Right atrium auricular region (tissue), 2 donors: Measurements from ENCODE around the gene WDR70. TPM values are rescaled to one million over a fixed set of nuclear protein-coding genes. Genes with fewer than 3 reads are reported as not detected.
"Not testable (repeated sequence)": the region's sequence is repeated elsewhere in the genome, so short reads cannot be mapped to it uniquely, and the experiment has no call there.

Source experiments
- DNase-seq: peaks from one replicate; pipeline ENCODE4 v3.0.0-alpha.2; 2019; ENCODE audit warnings: low spot score
- H3K27ac ChIP-seq, 2 donors: fragments of 200-600 bp; sonication (generic); 1 replicate in 1 of 2; 2 replicates in 1 of 2; pipeline ENCODE4 v1.5.1; 2016 to 2019
- H3K27me3 ChIP-seq, 2 donors: fragments of 200-600 bp; sonication (generic); one replicate each; pipeline versions ENCODE4 v1.5.1 to v1.6.0; 2017 to 2019
- H3K36me3 ChIP-seq: fragments of 200-600 bp; sonication (generic); one replicate; pipeline ENCODE4 v1.5.1; 2016
- H3K4me1 ChIP-seq, 2 donors: fragments of 200-600 bp; sonication (generic); one replicate each; pipeline versions ENCODE4 v1.5.1 to v1.6.0; 2017 to 2019
- H3K4me3 ChIP-seq, 2 donors: fragments of 200-600 bp; sonication (generic); 1 replicate in 1 of 2; 2 replicates in 1 of 2; pipeline ENCODE4 v1.5.1; 2017 to 2019; ENCODE audit warnings: mild to moderate bottlenecking in 1 of 2, moderate library complexity in 1 of 2
- H3K9me3 ChIP-seq, 2 donors: fragments of 200-600 bp; sonication (generic); one replicate each; pipeline ENCODE4 v1.5.1; 2019
- total RNA-seq, 2 donors: library from RNA; depleted of rRNA; stranded (reverse); fragments of >200 nt; gene quantifications; one replicate each; pipeline ENCODE4 v1.1.0, GENCODE V29; 2016
- TF ChIP-seq, protein P1 (sequence below), 2 donors: fragments of 200-600 bp; sonication (generic); IDR thresholded peaks; one replicate each; pipeline ENCODE4 v1.5.1; 2019; ENCODE audit warnings: antibody characterized with exemption in 2 of 2

WDR70 gene
- total RNA-seq, 2 donors from 2014 or later = 8.2 to 12.2 TPM

DNA sequence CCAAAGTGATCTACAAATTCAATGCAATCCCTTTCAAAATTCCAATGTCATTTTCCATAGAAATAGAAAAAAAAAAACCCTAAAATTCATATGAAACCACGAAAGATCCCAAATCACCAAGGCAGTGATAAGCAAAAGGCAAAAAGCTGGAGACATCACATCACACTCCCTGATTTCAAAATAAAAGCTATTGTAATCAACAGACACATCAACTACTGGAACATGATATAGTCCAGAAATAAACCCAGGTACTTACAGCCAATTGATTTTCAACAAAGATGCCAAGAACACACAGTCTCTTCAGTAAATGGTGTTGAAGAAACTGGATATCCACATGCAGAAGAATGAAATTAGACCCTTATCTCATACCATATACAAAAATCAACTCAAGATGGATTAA is 224.0 kb downstream of the WDR70 start:
- Histone ChIP-seq H3K36me3 (no peaks in the 10 kb centered on the region), H3K27me3 (no peaks in the 10 kb centered on the region), H3K27ac (no peak overlapping the region), H3K9me3 (peaks cover 0 to 9% of the 10 kb centered on the region in 2 donors), H3K4me3 (no peak overlapping the region), H3K4me1 (no peaks in the 10 kb centered on the region)
- no peak for DNase-seq
- TF ChIP-seq, protein P1, sequence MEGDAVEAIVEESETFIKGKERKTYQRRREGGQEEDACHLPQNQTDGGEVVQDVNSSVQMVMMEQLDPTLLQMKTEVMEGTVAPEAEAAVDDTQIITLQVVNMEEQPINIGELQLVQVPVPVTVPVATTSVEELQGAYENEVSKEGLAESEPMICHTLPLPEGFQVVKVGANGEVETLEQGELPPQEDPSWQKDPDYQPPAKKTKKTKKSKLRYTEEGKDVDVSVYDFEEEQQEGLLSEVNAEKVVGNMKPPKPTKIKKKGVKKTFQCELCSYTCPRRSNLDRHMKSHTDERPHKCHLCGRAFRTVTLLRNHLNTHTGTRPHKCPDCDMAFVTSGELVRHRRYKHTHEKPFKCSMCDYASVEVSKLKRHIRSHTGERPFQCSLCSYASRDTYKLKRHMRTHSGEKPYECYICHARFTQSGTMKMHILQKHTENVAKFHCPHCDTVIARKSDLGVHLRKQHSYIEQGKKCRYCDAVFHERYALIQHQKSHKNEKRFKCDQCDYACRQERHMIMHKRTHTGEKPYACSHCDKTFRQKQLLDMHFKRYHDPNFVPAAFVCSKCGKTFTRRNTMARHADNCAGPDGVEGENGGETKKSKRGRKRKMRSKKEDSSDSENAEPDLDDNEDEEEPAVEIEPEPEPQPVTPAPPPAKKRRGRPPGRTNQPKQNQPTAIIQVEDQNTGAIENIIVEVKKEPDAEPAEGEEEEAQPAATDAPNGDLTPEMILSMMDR (IDR thresholded peaks at IDR 0.05) = no peak

DNA sequence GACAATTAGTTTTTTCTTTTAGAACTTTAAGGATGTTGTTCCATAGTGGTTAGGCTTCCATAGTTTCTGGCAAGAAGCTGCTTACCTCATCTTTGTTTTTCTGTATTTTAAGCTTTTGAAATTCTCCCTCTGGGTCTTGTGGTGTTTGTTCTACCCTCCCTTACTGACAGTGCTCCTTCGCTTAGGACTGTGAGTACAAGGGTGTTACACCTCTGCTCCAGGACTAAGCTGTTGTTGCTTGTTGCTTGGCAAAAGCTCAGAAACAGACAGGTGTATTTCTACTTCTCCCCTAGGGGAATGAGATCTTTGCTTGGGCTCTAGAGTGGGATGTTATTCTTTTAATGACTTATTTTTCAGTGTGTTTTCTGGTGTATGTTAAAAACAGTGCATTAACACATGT is 225.2 kb downstream of the WDR70 start:
- H3K4me1 ChIP-seq = no peaks in the 10 kb centered on the region
- H3K4me3 ChIP-seq = no peak overlapping the region
- H3K36me3 ChIP-seq = no peaks in the 10 kb centered on the region
- H3K27ac ChIP-seq = no peak overlapping the region
- peaks cover 0 to 9% of the 10 kb centered on the region in 2 donors for H3K9me3 ChIP-seq
- TF ChIP-seq, protein P1 (IDR thresholded peaks at IDR 0.05) = no peak
- no peaks in the 10 kb centered on the region for H3K27me3 ChIP-seq
- no peak for DNase-seq

DNA sequence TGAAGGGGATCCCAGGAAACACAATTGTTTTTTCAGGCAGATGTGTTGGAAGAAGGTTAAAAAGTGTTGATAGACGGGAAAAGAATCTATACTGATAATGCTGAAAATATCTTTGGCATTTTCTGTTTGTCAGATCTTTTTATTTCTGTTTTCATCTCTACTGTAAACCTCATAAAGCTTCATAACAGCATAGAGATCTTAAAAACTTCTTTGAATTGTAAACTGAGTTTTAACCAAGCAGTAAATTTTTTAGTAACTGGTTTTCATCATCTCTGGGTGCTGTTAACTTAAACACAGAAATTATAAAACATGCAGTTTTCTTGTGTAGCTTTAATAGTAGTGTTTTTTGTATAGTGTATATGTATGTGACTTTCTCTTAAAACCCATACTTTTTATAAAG is 227.0 kb downstream of the WDR70 start:
- no peaks in the 10 kb centered on the region for H3K36me3 ChIP-seq
- H3K27me3 ChIP-seq = no peaks in the 10 kb centered on the region
- H3K4me1 ChIP-seq = no peaks in the 10 kb centered on the region
- TF ChIP-seq, protein P1 (IDR thresholded peaks at IDR 0.05) = no peak
- DNase-seq = no peak
- peaks cover 0 to 1% of the 10 kb centered on the region in 2 donors for H3K9me3 ChIP-seq
- no peak overlapping the region for H3K4me3 ChIP-seq
- H3K27ac ChIP-seq = no peak overlapping the region

DNA sequence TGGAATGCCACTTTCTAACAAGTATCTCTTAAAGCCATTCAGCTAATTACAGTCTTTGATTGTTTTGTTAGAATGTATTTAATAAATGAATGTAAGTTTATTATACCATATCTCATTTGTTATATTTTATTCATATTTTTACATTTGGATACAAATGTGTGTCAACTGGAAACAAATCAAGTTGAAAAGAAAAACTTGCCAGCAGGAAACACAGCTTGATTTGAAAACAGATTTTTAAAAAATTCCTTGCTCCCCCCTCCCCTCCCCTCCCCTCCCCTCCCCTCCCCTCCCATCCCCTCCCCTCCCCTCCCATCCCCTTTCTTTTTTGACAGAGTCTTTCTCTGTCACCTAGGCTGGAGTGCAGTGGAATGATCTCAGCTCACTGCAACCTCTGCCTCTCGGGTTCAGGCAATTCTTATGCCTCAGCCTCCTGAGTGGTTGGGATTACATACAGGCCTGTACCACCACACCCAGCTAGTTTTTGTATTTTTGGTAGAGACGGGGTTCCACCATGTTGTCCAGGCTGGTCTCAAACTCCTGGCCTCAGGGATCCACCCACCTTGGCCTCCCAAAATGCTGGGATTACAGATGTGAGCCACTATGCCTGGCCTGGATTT is 227.6 kb downstream of the WDR70 start:
- H3K4me3 ChIP-seq = no peak overlapping the region
- H3K36me3 ChIP-seq = no peaks in the 10 kb centered on the region
- TF ChIP-seq, protein P1 (IDR thresholded peaks at IDR 0.05) = no peak
- no peaks in the 10 kb centered on the region for H3K9me3 ChIP-seq
- no peaks in the 10 kb centered on the region for H3K4me1 ChIP-seq
- H3K27me3 ChIP-seq = no peaks in the 10 kb centered on the region
- DNase-seq = no peak
- H3K27ac ChIP-seq = no peak overlapping the region

DNA sequence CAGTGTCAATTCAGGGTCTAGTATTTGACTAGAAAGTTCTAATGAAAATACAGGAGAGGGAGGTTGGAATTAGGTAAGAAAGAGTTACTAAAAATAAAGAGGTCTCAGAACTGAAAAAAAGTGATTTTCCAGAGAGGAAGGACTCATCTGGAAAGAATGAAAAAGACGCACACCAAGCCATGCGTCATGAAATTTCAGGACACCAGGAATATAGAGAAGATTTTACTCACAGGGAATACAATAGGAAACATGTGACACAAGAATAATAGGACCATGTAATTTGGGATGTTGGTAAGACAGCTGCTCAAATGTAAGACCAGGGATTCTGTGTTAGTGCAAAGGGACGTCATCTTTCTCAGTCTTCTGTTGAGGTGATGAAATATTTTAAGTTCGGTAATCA is 236.1 kb downstream of the WDR70 start:
- H3K4me3 ChIP-seq = no peak overlapping the region
- H3K9me3 ChIP-seq = no peaks in the 10 kb centered on the region
- no peaks in the 10 kb centered on the region for H3K36me3 ChIP-seq
- no peak for DNase-seq
- no peaks in the 10 kb centered on the region for H3K27me3 ChIP-seq
- H3K27ac ChIP-seq = no peak overlapping the region
- TF ChIP-seq, protein P1 (IDR thresholded peaks at IDR 0.05) = no peak
- H3K4me1 ChIP-seq = no peaks in the 10 kb centered on the region

DNA sequence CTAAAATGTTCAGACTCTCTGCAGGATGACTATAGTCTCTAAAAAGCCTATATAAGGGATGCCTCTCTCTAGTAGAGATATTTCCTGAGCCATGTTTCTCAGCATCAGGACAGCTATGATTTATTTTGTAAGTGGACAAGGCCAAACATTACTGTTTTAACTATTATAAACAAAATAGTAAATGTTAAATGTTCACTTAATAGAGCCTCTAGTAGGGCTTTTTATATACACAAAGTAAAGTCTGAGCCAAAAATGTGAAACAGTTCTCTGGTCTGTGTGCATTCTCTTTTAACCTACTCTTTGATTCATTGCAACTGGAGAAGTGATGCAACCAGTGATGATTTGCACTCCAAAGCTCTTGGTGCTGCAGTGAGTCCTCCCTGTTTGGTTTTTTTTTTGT is 240.2 kb downstream of the WDR70 start:
- H3K36me3 ChIP-seq = no peaks in the 10 kb centered on the region
- TF ChIP-seq, protein P1 (IDR thresholded peaks at IDR 0.05) = no peak
- no peak overlapping the region for H3K4me3 ChIP-seq
- H3K9me3 ChIP-seq = no peaks in the 10 kb centered on the region
- H3K27ac ChIP-seq = no peak overlapping the region
- no peaks in the 10 kb centered on the region for H3K27me3 ChIP-seq
- no peaks in the 10 kb centered on the region for H3K4me1 ChIP-seq
- no peak for DNase-seq

DNA sequence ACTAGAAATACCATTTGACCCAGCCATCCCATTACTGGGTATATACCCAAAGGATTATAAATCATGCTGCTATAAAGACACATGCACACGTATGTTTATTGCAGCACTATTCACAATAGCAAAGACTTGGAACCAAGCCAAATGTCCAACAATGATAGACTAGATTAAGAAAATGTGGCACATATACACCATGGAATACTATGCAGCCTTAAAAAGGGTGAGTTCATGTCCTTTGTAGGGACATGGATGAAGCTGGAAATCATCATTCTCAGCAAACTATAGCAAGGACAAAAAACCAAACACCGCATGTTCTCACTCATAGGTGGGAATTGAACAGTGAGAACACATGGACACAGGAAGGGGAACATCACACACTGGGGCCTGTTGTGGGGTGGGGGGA is 243.2 kb downstream of the WDR70 start:
- not testable (repeated sequence) for H3K27ac ChIP-seq

More for the DNA sequence above, 243.2 kb downstream of the WDR70 start:
- not testable (repeated sequence) for H3K4me3 ChIP-seq, H3K36me3 ChIP-seq, H3K9me3 ChIP-seq, H3K4me1 ChIP-seq, DNase-seq, H3K27me3 ChIP-seq
